Prostate gland (tissue), 2 donors: ENCODE results near the gene FAM193B.

ENCODE experiments used
- CTCF ChIP-seq, 4 experiments: fragments of 200-600 bp in 2 of 4; fragments of 450-650 bp in 2 of 4; sonication (generic) in 2 of 4; IDR thresholded peaks; 1 replicate in 3 of 4; 2 replicates in 1 of 4; pipeline ENCODE4 v1.5.1; 2016 to 2019; ENCODE audit warnings: antibody characterized with exemption in 4 of 4, mild to moderate bottlenecking in 2 of 4, moderate library complexity in 2 of 4
- POLR2A ChIP-seq: fragments of 450-650 bp; IDR thresholded peaks from one replicate; pipeline ENCODE4 v1.6.1; 2016; ENCODE audit warnings: antibody characterized with exemption, mild to moderate bottlenecking

DNA sequence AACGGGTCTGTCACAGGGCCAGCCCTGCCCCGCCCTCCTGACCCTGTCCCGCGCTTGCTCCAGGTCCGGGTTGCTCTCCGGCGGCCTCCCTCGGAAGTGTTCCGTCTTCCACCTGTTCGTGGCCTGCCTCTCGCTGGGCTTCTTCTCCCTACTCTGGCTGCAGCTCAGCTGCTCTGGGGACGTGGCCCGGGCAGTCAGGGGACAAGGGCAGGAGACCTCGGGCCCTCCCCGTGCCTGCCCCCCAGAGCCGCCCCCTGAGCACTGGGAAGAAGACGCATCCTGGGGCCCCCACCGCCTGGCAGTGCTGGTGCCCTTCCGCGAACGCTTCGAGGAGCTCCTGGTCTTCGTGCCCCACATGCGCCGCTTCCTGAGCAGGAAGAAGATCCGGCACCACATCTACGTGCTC is 49.8 kb upstream of the FAM193B start:
- no peak for TF ChIP-seq CTCF (IDR thresholded peaks at IDR 0.05)
- no peak for TF ChIP-seq POLR2A
